Measurements from ENCODE around the gene SLIT3. TPM values are rescaled to one million over a fixed set of nuclear protein-coding genes. Genes with fewer than 3 reads are reported as not detected.

SLIT3 gene
- total and polyA plus RNA-seq, 9 of the 15 experiments (the other 6 are each of a cell fraction or from before 2014, with no cell fraction given): 0.01 to 0.04 TPM; not detected in 7

GRCh38 chr5:168648576-168648975 is 652.4 kb downstream of the SLIT3 start:
- Histone ChIP-seq H3K4me1 (replicated peaks in 1 of 2; ENCODE audit: control insufficient read depth in 2 of 2, insufficient read depth in 2 of 2, low read length in 2 of 2) (no peaks in the 10 kb centered on the region), H2AFZ (ENCODE audit: low read depth, low read length) (no peak overlapping the region), H3K4me3 (no peak overlapping the region), H3K9me3 (replicated peaks; ENCODE audit: control insufficient read depth, insufficient read depth, low read depth, low read length) (no peaks in the 10 kb centered on the region), H4K20me1 (replicated peaks; ENCODE audit: control insufficient read depth, insufficient read depth, low read length) (no peaks in the 10 kb centered on the region), H3K9ac (ENCODE audit: insufficient read depth in 1 of 2, low read depth in 2 of 2, low read length in 2 of 2) (no peak overlapping the region), H3K79me2 (ENCODE audit: control insufficient read depth, insufficient read depth, low read length) (no peaks in the 10 kb centered on the region), H3K9me1 (ENCODE audit: control insufficient read depth, insufficient read depth, low read length) (no peaks in the 10 kb centered on the region), H3K4me2 (ENCODE audit: insufficient read depth, low read length) (no peak overlapping the region), H3K36me3 (ENCODE audit: control insufficient read depth, insufficient read depth, low read length) (no peaks in the 10 kb centered on the region), H3K27me3 (ENCODE audit: control insufficient read depth in 2 of 2, insufficient read depth in 2 of 2, low read length in 2 of 2) (no peaks in the 10 kb centered on the region), H3K27ac (ENCODE audit: extremely low read depth, low read depth, low read length) (no peak overlapping the region)
- WGBS (ENCODE audit: insufficient coverage, low coverage, missing lambda C conversion rate): 13% methylated on average over 1 of the region's 1 CpG
- ChIA-PET CTCF (ENCODE audit: low intra/inter-chr PET ratio) (no interaction called here), POLR2A (no interaction called here)
- DNase-seq (ENCODE audit: extremely low read depth in 1 of 4, low spot score in 3 of 4) (no peak), FAIRE-seq (no peak), ATAC-seq (no peak)
- in situ Hi-C loops (cut with MboI) (no loop called here), intact Hi-C loops (cut with micrococcal nuclease) (no loop called here)
- no peak for TF ChIP-seq TAF9B (IDR thresholded peaks at IDR 0.05; ENCODE audit: partially characterized antibody)
- TF ChIP-seq CREB3 (tag; conservative IDR thresholded peaks at IDR 0.05; ENCODE audit: low read depth): no peak
- TF ChIP-seq GMEB1 (CRISPR knock-in tag; IDR thresholded peaks at IDR 0.05): no peak
- TF ChIP-seq L3MBTL2 (IDR thresholded peaks at IDR 0.05): no peak
- TF ChIP-seq MLLT1 (IDR thresholded peaks at IDR 0.05): no peak
- TF ChIP-seq, protein P1, sequence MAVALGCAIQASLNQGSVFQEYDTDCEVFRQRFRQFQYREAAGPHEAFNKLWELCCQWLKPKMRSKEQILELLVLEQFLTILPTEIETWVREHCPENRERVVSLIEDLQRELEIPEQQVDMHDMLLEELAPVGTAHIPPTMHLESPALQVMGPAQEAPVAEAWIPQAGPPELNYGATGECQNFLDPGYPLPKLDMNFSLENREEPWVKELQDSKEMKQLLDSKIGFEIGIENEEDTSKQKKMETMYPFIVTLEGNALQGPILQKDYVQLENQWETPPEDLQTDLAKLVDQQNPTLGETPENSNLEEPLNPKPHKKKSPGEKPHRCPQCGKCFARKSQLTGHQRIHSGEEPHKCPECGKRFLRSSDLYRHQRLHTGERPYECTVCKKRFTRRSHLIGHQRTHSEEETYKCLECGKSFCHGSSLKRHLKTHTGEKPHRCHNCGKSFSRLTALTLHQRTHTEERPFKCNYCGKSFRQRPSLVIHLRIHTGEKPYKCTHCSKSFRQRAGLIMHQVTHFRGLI (CRISPR knock-in tag; IDR thresholded peaks at IDR 0.05): no peak
- TF ChIP-seq SAFB (IDR thresholded peaks at IDR 0.05; ENCODE audit: borderline replicate concordance, low read depth, low read length): no peak
- TF ChIP-seq U2AF1 (optimal IDR thresholded peaks at IDR 0.05; ENCODE audit: low read depth, low read length): no peak
- TF ChIP-seq ARNT (IDR thresholded peaks at IDR 0.05): no peak
- TF ChIP-seq RFX1 (IDR thresholded peaks at IDR 0.05): no peak
- TF ChIP-seq ZKSCAN8 (CRISPR knock-in tag; IDR thresholded peaks at IDR 0.05): no peak
- TF ChIP-seq, protein P2, sequence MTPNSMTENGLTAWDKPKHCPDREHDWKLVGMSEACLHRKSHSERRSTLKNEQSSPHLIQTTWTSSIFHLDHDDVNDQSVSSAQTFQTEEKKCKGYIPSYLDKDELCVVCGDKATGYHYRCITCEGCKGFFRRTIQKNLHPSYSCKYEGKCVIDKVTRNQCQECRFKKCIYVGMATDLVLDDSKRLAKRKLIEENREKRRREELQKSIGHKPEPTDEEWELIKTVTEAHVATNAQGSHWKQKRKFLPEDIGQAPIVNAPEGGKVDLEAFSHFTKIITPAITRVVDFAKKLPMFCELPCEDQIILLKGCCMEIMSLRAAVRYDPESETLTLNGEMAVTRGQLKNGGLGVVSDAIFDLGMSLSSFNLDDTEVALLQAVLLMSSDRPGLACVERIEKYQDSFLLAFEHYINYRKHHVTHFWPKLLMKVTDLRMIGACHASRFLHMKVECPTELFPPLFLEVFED (CRISPR knock-in tag; conservative IDR thresholded peaks at IDR 0.05): no peak
- TF ChIP-seq SNIP1 (IDR thresholded peaks at IDR 0.05; ENCODE audit: low read depth): no peak
- TF ChIP-seq ZNF174 (CRISPR knock-in tag; IDR thresholded peaks at IDR 0.05): no peak
- TF ChIP-seq CHD2 (IDR thresholded peaks at IDR 0.05; ENCODE audit: low read depth, low read length): no peak
- no peak for TF ChIP-seq LCOR (CRISPR knock-in tag; IDR thresholded peaks at IDR 0.05)
- no TSS peak for BruUV-seq (replicated peaks)
